Keratinocyte (primary cell): Measurements from ENCODE around the gene PLCXD1. TPM values are rescaled to one million over a fixed set of nuclear protein-coding genes. Genes with fewer than 3 reads are reported as not detected.
"Not testable (repeated sequence)": the region's sequence is repeated elsewhere in the genome, so short reads cannot be mapped to it uniquely, and the experiment has no call there.

ENCODE experiments used
- DNase-seq: peaks from one replicate; pipeline ENCODE4 v3.0.0-alpha.2; 2011; ENCODE audit warnings: low read depth, missing footprints, low spot score
- FAIRE-seq: peaks from 2 replicates; lab custom pipeline; 2011; peaks lifted over from hg19 to GRCh38; lab: Jason Lieb, UNC
- H2AFZ ChIP-seq: 2 replicates; pipeline ENCODE4 v1.6.0; 2012; ENCODE audit warnings: low read length, control low read depth, inconsistent platforms; ENCODE audit not compliant: control insufficient read depth
- H3K27ac ChIP-seq: 2 replicates; pipeline ENCODE4 v1.5.1; 2011; ENCODE audit warnings: low read length; ENCODE audit not compliant: control insufficient read depth, insufficient read depth
- H3K27me3 ChIP-seq: 3 replicates; pipeline ENCODE4 v1.6.0; 2011; ENCODE audit warnings: low read length; ENCODE audit not compliant: control insufficient read depth, insufficient read depth; ENCODE audit errors: extremely low read depth
- H3K36me3 ChIP-seq, 2 experiments: 2 replicates in 1 of 2; 3 replicates in 1 of 2; pipeline ENCODE4 v1.5.1; 2011; ENCODE audit warnings: low read length in 2 of 2, mild to moderate bottlenecking in 1 of 2; ENCODE audit not compliant: control insufficient read depth in 2 of 2, insufficient read depth in 2 of 2; ENCODE audit errors: extremely low read depth in 1 of 2
- H3K4me1 ChIP-seq: 3 replicates; pipeline ENCODE4 v1.5.1; 2011; ENCODE audit warnings: low read length; ENCODE audit not compliant: control insufficient read depth, insufficient read depth; ENCODE audit errors: extremely low read depth
- H3K4me2 ChIP-seq: 3 replicates; pipeline ENCODE4 v1.6.0; 2011; ENCODE audit warnings: low read depth, low read length; ENCODE audit not compliant: control insufficient read depth, insufficient read depth; ENCODE audit errors: extremely low read depth
- H3K4me3 ChIP-seq, 3 experiments: fragments of 200-600 bp in 1 of 3; sonication (generic) in 1 of 3; 2 replicates in 2 of 3; 3 replicates in 1 of 3; pipeline ENCODE4 v1.5.1; 2011 to 2016; ENCODE audit warnings: low read length in 3 of 3, mild to moderate bottlenecking in 3 of 3, control low read depth in 2 of 3, inconsistent platforms in 1 of 3, low read depth in 1 of 3, mixed read lengths in 1 of 3, mixed run types in 1 of 3, moderate library complexity in 1 of 3; ENCODE audit not compliant: control insufficient read depth in 2 of 3, insufficient read depth in 2 of 3; ENCODE audit errors: extremely low read depth in 1 of 3
- H3K79me2 ChIP-seq: 2 replicates; pipeline ENCODE4 v1.6.0; 2012; ENCODE audit warnings: low read length; ENCODE audit not compliant: control insufficient read depth, insufficient read depth
- H3K9ac ChIP-seq: 3 replicates; pipeline ENCODE4 v1.6.0; 2011; ENCODE audit warnings: low read length; ENCODE audit not compliant: control insufficient read depth, insufficient read depth; ENCODE audit errors: extremely low read depth
- H3K9me1 ChIP-seq: 3 replicates; pipeline ENCODE4 v1.6.0; 2011; ENCODE audit warnings: low read length; ENCODE audit not compliant: control insufficient read depth, insufficient read depth; ENCODE audit errors: extremely low read depth
- H3K9me3 ChIP-seq: 2 replicates; pipeline ENCODE4 v1.5.1; 2012; ENCODE audit warnings: low read depth, low read length; ENCODE audit not compliant: control insufficient read depth
- H4K20me1 ChIP-seq: 3 replicates; pipeline ENCODE4 v1.6.0; 2011; ENCODE audit warnings: low read length; ENCODE audit not compliant: control insufficient read depth, insufficient read depth; ENCODE audit errors: extremely low read depth
- CTCF ChIP-seq, 3 experiments: IDR thresholded peaks in 1 of 3; conservative IDR thresholded peaks in 1 of 3; optimal IDR thresholded peaks in 1 of 3; 2 replicates in 2 of 3; 3 replicates in 1 of 3; pipeline versions ENCODE3 to v1.5.1; 2011; ENCODE audit warnings: low read length in 3 of 3, mild to moderate bottlenecking in 3 of 3, moderate library complexity in 2 of 3, control low read depth in 1 of 3, inconsistent platforms in 1 of 3; ENCODE audit not compliant: insufficient read depth in 2 of 3; ENCODE audit errors: extremely low read depth in 1 of 3
- EZH2 ChIP-seq: IDR thresholded peaks from one replicate; pipeline ENCODE4 v1.6.1; 2012; ENCODE audit warnings: inconsistent platforms, mild to moderate bottlenecking, low read length, moderate library complexity
- dilution Hi-C: fragments of 300-500 bp; cut with MboI; formaldehyde crosslinking; loops from one replicate; pipeline ENCODE4 v1.7.0; 2020; ENCODE audit warnings: low sequenced_read_pairs; ENCODE audit not compliant: extremely low pct_ligation_motif_present
- polyA plus RNA-seq, 5 experiments: library from polyadenylated mRNA; depleted of rRNA in 3 of 5; stranded (reverse) in 3 of 5; stranded (forward) in 1 of 5; unstranded in 1 of 5; fragments of >200 nt; gene quantifications; 1 replicate in 1 of 5; 2 replicates in 3 of 5; 3 replicates in 1 of 5; pipeline versions ENCODE4 v1.2.1 to v1.2.3, GENCODE V29; 2011 to 2012; ENCODE audit warnings: missing spikeins in 2 of 5, low read depth in 1 of 5, low replicate concordance in 1 of 5

The PLCXD1 gene
- polyA plus RNA-seq, 1 donor (not counting 4 experiments of a cell fraction or from before 2014, with no cell fraction given): 6.3 TPM

- TF ChIP-seq EZH2 (no peak), CTCF (optimal IDR thresholded peaks at IDR 0.05 in 1 of 3, IDR thresholded peaks at IDR 0.05 in 1 of 3, conservative IDR thresholded peaks at IDR 0.05 in 1 of 3; ENCODE audit: extremely low read depth in 1 of 3, insufficient read depth in 2 of 3, low read length in 3 of 3) (no peak)
- H3K4me3 ChIP-seq: no peak overlapping the region
- H3K79me2 ChIP-seq: no peaks in the 10 kb centered on the region
- H2AFZ ChIP-seq: no peak overlapping the region
- no peak overlapping the region for H3K4me2 ChIP-seq
- H4K20me1 ChIP-seq: no peaks in the 10 kb centered on the region
- DNase-seq: no peak
- H3K27me3 ChIP-seq: no peaks in the 10 kb centered on the region
- H3K4me1 ChIP-seq: peaks cover 12% of the 10 kb centered on the region
- FAIRE-seq: no peak
- H3K27ac ChIP-seq: no peak overlapping the region
- no peaks in the 10 kb centered on the region for H3K36me3 ChIP-seq
- dilution Hi-C loops: no loop called here
- no peak overlapping the region for H3K9ac ChIP-seq
- H3K9me3 ChIP-seq: peaks cover 3% of the 10 kb centered on the region
- no peaks in the 10 kb centered on the region for H3K9me1 ChIP-seq
These were observed 18.7 kb upstream of the PLCXD1 start for GRCh38 chrX:262381-262909.

GRCh38 chrX:264006-264405 is 17.2 kb upstream of the PLCXD1 start:
- H2AFZ ChIP-seq, H3K36me3 ChIP-seq, H3K9me1 ChIP-seq, H3K27me3 ChIP-seq, dilution Hi-C loops, FAIRE-seq, H3K4me2 ChIP-seq, H3K79me2 ChIP-seq, DNase-seq, H3K27ac ChIP-seq, H3K9ac ChIP-seq, H3K9me3 ChIP-seq, H4K20me1 ChIP-seq, H3K4me3 ChIP-seq: not testable (repeated sequence)
- peaks cover 12% of the 10 kb centered on the region for H3K4me1 ChIP-seq
